ENCODE data around the gene ACKR2.

The ACKR2 gene

GRCh38 chr3:42830437-42831320 lies 21.4 kb downstream of the ACKR2 start:
- peak; percentile 25 for DNase-seq

DNA sequence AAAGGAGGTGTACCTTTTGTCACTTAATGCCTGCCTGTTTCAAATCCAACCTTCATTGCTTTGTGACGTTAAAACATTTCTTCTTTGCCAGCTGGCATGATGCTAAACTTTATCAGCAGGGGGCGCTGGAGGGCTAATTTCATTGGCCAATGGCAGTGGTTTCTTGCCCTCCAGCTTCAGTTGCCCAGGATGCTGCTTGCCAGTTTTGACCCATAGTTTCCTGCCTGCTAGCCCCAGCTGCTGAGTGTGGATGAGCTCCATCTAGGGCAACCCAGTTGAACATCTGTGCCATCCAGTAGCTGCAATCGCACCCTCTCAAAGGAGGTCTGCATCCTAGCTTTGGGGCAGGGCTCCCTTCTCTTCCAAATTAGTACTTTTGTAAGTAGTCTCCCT lies 22.1 kb downstream of the ACKR2 start:
- DNase-seq = peak; percentile 43

DNA sequence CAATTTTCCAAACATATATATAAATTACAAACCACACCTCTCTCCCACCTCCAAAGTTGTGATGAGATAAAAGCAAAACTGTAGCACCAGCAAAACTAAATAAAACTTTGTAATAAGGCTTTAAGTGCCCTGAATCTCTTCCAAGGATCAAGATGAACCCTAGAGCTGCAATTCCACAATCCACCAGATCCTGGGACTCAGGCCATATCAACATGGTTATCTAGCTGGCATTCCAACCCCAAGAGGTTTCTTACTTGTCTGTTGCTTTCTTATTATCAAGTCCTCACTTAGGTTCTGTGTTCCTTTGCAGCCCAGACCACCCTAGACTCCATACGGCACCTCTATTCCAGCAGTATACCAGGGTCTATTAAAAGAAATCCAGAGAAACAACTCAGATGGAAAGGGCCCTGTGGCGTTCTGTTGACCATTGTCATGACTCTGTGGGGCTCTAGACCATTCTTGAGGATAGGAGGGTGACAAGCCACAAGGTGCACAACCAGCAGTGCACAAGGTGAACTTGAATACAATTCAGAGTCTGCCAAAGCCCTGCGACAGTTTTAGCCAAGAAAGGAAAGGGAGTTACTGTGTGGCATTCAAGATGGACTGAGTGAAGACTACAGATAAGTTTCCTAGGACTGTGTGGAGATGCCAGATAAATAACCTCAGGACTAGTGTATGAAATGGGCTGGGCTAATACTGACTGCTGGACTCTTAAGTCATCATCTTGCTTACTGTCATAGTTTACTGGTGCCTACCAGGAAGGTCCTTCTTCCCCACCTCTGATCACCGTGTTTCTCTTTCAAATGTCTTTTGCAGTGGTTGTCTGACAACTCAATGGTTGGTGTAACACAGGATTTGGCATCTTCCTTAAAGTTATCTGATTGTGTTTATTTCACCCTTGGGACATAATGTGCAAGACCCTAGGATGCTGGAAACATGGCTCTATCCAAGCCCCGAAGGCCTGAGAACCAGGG lies 27.2 kb downstream of the ACKR2 start:
- no peak for DNase-seq

DNA sequence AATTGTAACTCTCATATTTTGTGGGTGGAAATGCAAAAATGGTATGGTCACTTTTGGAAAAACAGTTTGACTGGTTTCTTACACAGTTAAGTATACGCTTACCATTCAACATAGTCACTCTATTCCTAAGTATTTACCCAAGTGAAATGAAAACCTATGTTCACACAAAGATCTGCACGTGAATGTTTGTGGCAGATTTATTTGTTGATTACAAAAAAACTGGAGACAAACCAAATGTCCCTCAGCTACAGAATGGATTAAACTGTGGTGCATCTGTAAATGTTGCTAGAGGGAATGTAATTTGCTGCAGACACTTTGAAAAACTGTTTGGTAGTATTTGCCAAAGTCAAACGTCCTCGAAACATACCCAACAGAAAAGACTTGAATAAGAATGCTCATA lies 29.3 kb downstream of the ACKR2 start:
- DNase-seq = no peak

DNA sequence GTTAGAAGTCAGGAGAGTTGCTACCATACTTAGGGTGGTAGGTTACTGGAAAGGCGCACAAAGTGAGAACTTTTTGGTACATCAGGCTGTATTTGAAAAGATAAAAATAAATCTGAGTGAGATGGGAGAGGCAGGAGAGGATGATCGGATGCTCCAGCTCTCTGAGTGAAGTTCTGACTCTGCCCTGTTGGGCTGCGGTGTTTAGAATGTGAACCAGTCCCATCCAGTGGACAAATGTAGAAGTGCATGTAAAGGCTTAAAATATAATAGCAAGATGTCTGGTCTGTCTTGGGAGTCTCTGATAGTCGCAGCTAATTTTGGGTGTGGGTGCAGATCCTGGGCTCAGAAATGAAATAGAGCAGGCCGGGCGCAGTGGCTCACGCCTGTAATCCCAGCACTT lies 30.4 kb downstream of the ACKR2 start:
- peak; percentile 50 for DNase-seq

DNA sequence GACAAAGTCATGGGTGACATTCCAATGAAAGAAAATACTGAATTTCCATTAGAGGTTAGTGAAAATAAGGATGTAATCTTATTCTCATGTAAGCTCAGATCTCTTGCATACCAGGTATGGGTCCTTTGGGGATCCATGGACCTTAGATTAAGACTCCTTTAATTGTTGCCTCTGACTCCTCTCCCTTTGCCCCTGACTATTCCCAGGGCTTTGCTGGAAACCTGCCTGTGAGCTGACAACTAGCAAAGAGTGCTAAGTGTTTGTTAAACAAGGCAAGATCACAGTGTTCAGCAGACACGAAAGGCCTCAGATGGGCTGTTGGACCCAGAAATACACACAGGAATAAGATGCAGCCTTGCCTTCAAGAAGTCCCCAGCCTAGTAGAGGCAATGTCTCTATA lies 32.1 kb downstream of the ACKR2 start:
- no peak for DNase-seq

- DNase-seq = no peak
These were observed 34.6 kb downstream of the ACKR2 start for GRCh38 chr3:42843713-42844411.

DNA sequence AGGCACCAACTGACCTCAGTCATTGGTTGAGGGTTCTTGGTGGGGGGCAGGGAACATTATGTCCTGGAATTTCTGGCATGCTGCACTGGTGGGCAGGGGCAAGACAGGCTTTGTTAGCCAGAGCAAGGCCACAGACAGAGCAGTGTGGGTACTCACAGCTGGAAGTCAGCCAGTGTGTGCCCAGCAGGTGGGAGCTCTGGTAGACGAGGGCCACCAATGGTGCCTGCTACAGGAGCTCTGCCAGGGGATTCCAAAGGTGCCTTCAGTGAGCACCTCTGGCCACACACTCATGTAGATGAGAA lies 35.1 kb downstream of the ACKR2 start:
- DNase-seq = no peak

- no peak for DNase-seq
These were observed 35.6 kb downstream of the ACKR2 start for GRCh38 chr3:42844815-42845214.

GRCh38 chr3:42846685-42847522 lies 37.7 kb downstream of the ACKR2 start:
- DNase-seq = no peak

DNA sequence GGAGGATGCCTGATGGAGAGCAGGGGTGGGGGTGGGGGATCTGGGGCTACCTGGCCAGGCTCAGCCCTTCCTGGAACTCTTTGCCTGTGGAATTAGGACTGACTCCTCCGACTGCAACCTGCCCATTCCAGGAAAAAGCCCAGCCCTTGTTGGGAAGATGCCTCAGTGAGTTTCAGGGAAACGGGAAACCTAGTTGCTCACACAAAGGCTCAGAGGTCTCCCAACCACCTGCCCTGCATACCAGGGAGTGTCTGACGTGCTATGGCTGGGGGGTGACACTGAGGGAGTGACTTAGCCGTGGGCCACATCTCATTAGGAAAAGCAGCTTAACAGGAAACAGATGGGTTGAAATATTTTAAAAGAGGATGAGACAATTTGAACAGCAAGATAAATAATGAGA lies 38.5 kb downstream of the ACKR2 start:
- DNase-seq = no peak

- DNase-seq = no peak
These were observed 39.8 kb downstream of the ACKR2 start for GRCh38 chr3:42849017-42849416.

DNA sequence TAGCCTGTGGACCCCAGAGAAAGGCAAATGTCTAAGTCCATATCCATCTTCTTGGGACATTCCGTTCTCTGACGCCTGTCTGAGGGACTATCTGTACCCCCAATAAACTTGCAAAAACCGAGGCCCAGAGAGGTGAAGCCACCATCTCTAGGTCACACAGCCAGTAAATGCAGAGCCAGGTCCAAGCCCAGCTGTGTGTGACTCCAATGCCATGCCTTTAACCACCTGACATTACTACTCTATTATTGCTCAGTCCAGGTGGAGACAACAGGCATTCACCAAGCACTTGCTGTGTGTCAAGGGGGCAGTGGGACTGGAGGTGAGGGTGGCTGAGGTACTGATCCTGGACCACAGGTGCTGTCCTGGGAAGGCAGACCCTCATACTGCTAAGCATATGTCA lies 41.0 kb downstream of the ACKR2 start:
- no peak for DNase-seq

DNA sequence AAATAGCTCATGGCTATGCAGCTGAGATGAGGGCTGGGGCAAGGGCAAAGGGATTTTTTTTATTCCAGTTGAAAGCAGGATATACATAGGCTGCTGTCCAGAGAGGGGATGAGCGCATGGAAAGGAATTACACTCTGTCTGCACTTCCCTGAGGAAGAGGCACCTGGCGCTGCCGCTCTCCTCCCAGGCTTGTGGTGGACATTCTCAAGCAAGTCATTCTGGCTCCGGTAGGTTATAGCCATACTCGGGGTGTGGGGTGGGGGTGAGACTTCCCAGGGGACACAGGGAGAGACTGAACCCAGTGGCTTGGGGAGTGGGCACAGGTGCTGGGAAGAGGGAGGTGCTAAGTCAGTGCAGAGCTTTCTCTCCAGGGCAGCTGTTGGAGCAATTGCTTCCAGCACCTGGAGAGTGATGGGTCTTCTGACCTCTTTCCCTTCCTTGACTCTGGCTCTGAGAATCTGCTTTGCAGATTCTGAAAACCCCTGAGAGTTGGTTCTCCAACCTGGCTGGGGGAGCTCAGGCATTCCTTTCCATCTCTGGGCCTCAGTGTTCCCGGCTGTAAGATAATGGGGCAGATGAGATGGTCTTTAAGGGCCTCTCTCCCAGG lies 42.1 kb downstream of the ACKR2 start:
- DNase-seq = no peak

DNA sequence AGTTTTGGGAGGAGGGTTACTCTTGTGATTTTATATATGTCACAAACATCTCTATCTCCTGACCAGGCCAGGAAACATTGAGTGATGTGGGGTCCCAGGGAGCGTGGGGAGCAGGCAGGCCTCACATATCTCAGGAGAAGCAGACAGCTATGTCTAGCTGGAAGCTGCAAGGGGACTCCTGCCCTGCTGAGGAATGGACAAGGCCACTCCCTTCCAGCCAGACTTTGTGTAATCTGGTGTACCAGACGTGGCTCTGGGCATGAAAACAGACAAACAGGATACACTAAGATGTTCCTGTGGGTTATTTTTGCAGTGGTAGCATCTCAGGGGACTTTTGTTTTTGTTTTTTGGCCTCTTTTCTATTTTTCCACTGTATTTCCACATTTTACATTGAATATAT lies 43.2 kb downstream of the ACKR2 start:
- DNase-seq = no peak

DNA sequence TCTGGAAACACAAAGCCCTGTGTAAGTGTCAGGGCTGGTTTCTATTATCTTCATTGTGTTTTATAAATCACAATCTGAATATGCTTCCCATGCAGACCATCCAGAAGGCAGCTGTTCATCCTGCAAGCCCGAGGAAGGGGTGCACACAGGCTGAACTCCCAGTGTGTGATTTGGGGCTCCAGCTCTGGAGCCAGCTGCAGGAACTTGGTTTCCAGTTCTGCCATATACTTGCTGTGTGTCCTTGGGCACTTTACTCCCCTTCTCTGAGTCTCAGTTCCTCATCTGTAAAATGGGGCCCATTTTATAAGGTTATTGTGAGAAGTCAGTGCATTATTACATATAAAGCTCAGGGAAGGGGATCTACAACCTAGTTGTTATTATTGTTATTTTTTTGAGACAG lies 43.8 kb downstream of the ACKR2 start:
- DNase-seq = no peak

GRCh38 chr3:42853739-42854302 lies 44.6 kb downstream of the ACKR2 start:
- peak; percentile 50 for DNase-seq

GRCh38 chr3:42855219-42855546 lies 45.9 kb downstream of the ACKR2 start:
- no peak for DNase-seq

DNA sequence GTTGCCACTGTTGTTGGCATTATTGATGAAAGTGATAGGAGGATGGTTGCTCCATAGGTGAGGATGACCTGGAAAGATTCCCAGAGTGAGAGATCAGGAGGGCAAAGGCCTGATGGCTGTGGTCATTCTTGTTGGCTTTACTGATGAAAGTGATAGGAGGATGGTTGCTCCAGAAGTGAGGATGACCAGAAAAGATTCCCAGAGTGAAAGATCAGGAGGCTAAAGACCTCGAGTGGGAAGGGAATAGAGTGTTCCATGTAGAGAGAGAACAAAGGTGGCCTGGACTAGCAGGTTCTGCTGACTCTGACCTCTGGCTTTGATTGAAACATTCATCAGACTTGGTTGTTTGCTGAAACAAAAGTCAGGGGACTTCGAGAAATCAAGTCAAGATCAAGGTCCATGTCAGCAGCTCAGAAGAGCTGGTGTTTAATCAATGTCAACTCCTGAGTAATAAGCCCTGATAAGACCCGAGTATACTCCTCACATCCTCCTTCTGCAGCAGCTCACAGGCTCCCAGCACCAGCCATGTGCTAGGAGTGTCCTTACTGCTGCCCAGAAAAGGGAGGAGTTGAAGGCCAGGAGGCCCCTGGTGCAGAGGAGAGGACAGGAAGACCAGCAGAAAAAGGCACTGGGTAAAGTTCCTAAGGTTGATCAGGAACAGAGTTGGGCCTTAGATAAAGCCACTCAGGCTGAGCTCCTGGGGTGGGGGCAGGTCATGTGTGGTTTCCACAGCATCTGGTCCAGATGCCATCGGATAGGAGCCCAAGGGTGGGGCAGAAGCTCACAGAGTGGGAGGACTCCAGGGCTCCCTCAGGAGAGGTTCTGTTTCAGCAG lies 46.5 kb downstream of the ACKR2 start:
- DNase-seq = no peak

DNA sequence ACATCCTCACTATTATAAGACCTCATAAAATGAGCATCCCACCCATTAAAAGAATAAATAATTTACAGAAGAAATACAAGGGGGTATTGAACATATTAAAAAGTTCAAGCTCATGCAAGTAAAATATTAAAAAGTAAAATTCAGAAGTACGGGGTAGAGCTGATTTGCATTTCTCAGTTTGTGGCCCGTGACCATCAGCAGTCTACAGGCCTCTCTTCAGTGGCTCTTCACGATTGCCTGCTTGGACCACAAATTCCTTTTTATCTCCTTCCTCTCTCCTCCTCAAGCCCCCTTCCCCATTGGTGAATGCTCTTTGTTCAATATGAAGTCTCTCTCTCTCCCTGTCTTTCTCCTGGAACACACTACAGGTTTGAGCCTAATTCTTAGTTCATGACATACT lies 47.3 kb downstream of the ACKR2 start:
- no peak for DNase-seq
